Measurements from ENCODE around the gene LSM4.

Gene LSM4

DNA sequence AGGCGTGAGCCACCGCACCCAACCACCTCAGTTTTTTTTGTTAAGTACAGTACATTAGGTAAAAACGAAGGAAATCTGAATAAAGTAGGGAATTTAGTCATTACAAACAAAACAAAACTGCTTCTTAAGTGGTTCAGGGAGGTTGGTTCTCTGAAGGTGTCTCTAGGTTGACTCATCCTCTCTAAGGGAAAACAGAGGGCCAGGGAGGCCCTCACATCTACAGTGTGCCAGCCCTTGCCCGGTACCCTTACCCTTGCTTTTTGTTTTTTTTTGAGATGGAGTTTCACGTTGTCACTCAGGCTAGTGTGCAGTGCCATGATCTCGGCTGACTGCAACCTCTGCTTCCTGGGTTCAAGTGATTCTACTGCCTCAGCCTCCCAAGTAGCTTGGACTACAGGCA, 24.3 kb downstream of the LSM4 start:
- Histone ChIP-seq H3K9ac (ENCODE audit: low read depth, low read length, poor library complexity, severe bottlenecking) (no peak overlapping the region), H3K79me2 (ENCODE audit: insufficient read depth, low read length) (no peaks in the 10 kb centered on the region; the same call in 1 of the 2 replicates), H3K4me2 (ENCODE audit: low read depth, low read length, poor library complexity, severe bottlenecking) (no peak overlapping the region), H3K9me3 (ENCODE audit: insufficient read depth, low read depth, low read length) (no peaks in the 10 kb centered on the region), H3K27me3 (ENCODE audit: insufficient read depth, low read length, poor library complexity, severe bottlenecking) (no peaks in the 10 kb centered on the region), H3K9me2 (replicated peaks; ENCODE audit: low read depth, low read length) (no peaks in the 10 kb centered on the region), H3K4me3 (ENCODE audit: low read length, poor library complexity, severe bottlenecking) (no peak overlapping the region), H3K36me3 (ENCODE audit: insufficient read depth, low read length) (no peaks in the 10 kb centered on the region), H3K4me1 (ENCODE audit: insufficient read depth, low read length, poor library complexity, severe bottlenecking) (peaks cover 12% of the 10 kb centered on the region), H2AFZ (ENCODE audit: low read length) (no peak overlapping the region), H3F3A (ENCODE audit: low read depth) (peaks cover under 1% of the 10 kb centered on the region; the same call in 1 of the 2 replicates), H4K20me1 (ENCODE audit: insufficient read depth, low read length, poor library complexity, severe bottlenecking) (no peaks in the 10 kb centered on the region)
- no peak for TF ChIP-seq CTCF (conservative IDR thresholded peaks at IDR 0.05; ENCODE audit: low read length)
- no peak for TF ChIP-seq EZH2phosphoT487 (IDR thresholded peaks at IDR 0.05; ENCODE audit: borderline replicate concordance)

GRCh38 chr19:18297308-18297707, 25.6 kb downstream of the LSM4 start:
- H3K79me2 ChIP-seq (ENCODE audit: insufficient read depth, low read length) = peaks cover 3% of the 10 kb centered on the region; the same call in 1 of the 2 replicates
- H3K9me3 ChIP-seq (ENCODE audit: insufficient read depth, low read depth, low read length) = no peaks in the 10 kb centered on the region
- no peak overlapping the region for H2AFZ ChIP-seq (ENCODE audit: low read length)
- H3K36me3 ChIP-seq (ENCODE audit: insufficient read depth, low read length) = no peaks in the 10 kb centered on the region
- no peaks in the 10 kb centered on the region for H3F3A ChIP-seq (ENCODE audit: low read depth)
- no peak overlapping the region for H3K4me2 ChIP-seq (ENCODE audit: low read depth, low read length, poor library complexity, severe bottlenecking)
- H4K20me1 ChIP-seq (ENCODE audit: insufficient read depth, low read length, poor library complexity, severe bottlenecking) = no peaks in the 10 kb centered on the region
- no peak overlapping the region for H3K4me3 ChIP-seq (ENCODE audit: low read length, poor library complexity, severe bottlenecking)
- H3K9ac ChIP-seq (ENCODE audit: low read depth, low read length, poor library complexity, severe bottlenecking) = no peak overlapping the region
- H3K4me1 ChIP-seq (ENCODE audit: insufficient read depth, low read length, poor library complexity, severe bottlenecking) = peaks cover 15% of the 10 kb centered on the region
- no peaks in the 10 kb centered on the region for H3K27me3 ChIP-seq (ENCODE audit: insufficient read depth, low read length, poor library complexity, severe bottlenecking)
- TF ChIP-seq EZH2phosphoT487 (IDR thresholded peaks at IDR 0.05; ENCODE audit: borderline replicate concordance) = no peak
- no peak for TF ChIP-seq CTCF (conservative IDR thresholded peaks at IDR 0.05; ENCODE audit: low read length)
- no peaks in the 10 kb centered on the region for H3K9me2 ChIP-seq (replicated peaks; ENCODE audit: low read depth, low read length)

DNA sequence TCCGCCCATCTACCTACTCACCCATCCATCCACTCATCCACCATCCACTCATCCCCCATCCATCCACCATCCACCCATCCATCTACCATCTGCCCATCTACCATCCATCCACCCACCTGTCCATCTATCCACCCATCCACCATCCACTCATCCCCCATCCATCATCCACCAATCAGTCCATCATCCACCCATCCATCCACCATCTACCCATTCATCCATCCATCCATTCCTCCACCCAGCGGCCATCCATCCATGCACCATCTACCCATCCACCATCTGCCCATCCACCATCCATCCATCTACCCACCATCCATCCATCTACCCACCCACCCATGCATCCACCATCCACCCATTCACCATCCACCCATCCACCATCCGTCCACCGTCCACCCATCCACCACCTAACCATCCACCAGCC, 27.8 kb downstream of the LSM4 start:
- Histone ChIP-seq H2AFZ (ENCODE audit: low read length) (no peak overlapping the region), H3F3A (ENCODE audit: low read depth) (peaks cover 4% of the 10 kb centered on the region; the same call in 1 of the 2 replicates), H4K20me1 (ENCODE audit: insufficient read depth, low read length, poor library complexity, severe bottlenecking) (no peaks in the 10 kb centered on the region), H3K4me3 (ENCODE audit: low read length, poor library complexity, severe bottlenecking) (no peak overlapping the region), H3K27me3 (ENCODE audit: insufficient read depth, low read length, poor library complexity, severe bottlenecking) (no peaks in the 10 kb centered on the region), H3K9me3 (ENCODE audit: insufficient read depth, low read depth, low read length) (no peaks in the 10 kb centered on the region), H3K4me1 (ENCODE audit: insufficient read depth, low read length, poor library complexity, severe bottlenecking) (peaks cover 31% of the 10 kb centered on the region), H3K9ac (ENCODE audit: low read depth, low read length, poor library complexity, severe bottlenecking) (no peak overlapping the region), H3K36me3 (ENCODE audit: insufficient read depth, low read length) (no peaks in the 10 kb centered on the region), H3K79me2 (ENCODE audit: insufficient read depth, low read length) (peaks cover 3% of the 10 kb centered on the region; the same call in 1 of the 2 replicates), H3K9me2 (replicated peaks; ENCODE audit: low read depth, low read length) (no peaks in the 10 kb centered on the region), H3K4me2 (ENCODE audit: low read depth, low read length, poor library complexity, severe bottlenecking) (no peak overlapping the region)
- TF ChIP-seq CTCF (conservative IDR thresholded peaks at IDR 0.05; ENCODE audit: low read length) = no peak
- no peak for TF ChIP-seq EZH2phosphoT487 (IDR thresholded peaks at IDR 0.05; ENCODE audit: borderline replicate concordance)

All from Loucy (cell line).